ENCODE results near the gene STK10. TPM values are rescaled to one million over a fixed set of nuclear protein-coding genes. Genes with fewer than 3 reads are reported as not detected.

Gene STK10
- 16.7 TPM for polyA plus RNA-seq (2012; ENCODE audit: insufficient read depth, insufficient read length, low read depth)

DNA sequence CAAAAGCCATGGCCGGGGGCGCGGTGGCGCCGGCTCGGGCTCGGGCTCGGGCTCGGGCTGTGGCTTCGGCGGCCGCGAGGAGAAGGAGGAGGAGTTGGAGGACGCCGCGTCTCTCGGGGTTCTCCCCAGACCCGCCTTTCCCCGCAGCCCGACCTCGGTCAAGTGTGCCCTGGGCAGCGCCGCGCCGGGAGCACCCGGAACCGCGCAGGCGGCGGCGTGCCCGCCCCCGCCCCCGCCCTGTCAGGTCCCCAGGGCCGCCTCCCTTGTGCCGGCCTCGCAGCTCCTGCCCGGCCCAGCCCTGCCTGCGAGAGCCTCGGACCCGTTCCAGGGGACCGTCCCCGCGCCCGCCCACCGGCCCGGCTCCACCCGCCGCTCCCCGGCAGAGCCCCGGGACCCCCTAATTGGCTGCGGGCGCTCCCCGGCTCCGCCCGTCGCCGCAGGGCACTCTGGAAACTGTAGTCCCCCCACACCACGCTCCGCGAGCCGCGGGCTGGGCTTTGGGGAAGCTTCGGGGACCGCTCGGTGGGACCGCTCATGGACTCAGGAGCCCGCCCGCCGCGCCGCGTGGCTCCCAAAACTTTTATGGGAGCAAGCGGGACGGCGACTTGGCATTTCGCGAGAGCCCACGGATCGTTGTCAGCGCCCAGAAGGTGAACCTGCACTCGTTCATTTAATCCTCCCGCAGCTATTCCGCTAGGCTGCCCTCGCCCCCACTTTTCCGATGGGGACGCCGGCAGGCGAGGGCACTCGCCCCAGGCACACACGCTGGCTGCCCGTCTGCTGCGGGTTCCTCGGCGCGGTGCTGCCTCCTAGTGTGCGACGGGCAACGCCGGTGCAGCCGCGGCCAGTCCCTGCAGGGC is at the start of gene STK10:
TSS of gene STK10 (minus strand) at position 192 of the 860 bp plus-strand sequence. CDS start at position 10, 182 bp downstream.
- DNase-seq, result peak; percentile 95
- Histone ChIP-seq H3K27me3 (no peaks in the 10 kb centered on the region), H3K9me3 (no peaks in the 10 kb centered on the region), H3K36me3 (no peaks in the 10 kb centered on the region), H3K4me1 (no peaks in the 10 kb centered on the region), H3K4me3 (ENCODE audit: low read depth, low read length) (peak within 1 kb of the TSS; percentile 90)
- TF ChIP-seq, protein P1, sequence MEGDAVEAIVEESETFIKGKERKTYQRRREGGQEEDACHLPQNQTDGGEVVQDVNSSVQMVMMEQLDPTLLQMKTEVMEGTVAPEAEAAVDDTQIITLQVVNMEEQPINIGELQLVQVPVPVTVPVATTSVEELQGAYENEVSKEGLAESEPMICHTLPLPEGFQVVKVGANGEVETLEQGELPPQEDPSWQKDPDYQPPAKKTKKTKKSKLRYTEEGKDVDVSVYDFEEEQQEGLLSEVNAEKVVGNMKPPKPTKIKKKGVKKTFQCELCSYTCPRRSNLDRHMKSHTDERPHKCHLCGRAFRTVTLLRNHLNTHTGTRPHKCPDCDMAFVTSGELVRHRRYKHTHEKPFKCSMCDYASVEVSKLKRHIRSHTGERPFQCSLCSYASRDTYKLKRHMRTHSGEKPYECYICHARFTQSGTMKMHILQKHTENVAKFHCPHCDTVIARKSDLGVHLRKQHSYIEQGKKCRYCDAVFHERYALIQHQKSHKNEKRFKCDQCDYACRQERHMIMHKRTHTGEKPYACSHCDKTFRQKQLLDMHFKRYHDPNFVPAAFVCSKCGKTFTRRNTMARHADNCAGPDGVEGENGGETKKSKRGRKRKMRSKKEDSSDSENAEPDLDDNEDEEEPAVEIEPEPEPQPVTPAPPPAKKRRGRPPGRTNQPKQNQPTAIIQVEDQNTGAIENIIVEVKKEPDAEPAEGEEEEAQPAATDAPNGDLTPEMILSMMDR (IDR thresholded peaks at IDR 0.05; ENCODE audit: low read depth, low read length), result peak; percentile 84

DNA sequence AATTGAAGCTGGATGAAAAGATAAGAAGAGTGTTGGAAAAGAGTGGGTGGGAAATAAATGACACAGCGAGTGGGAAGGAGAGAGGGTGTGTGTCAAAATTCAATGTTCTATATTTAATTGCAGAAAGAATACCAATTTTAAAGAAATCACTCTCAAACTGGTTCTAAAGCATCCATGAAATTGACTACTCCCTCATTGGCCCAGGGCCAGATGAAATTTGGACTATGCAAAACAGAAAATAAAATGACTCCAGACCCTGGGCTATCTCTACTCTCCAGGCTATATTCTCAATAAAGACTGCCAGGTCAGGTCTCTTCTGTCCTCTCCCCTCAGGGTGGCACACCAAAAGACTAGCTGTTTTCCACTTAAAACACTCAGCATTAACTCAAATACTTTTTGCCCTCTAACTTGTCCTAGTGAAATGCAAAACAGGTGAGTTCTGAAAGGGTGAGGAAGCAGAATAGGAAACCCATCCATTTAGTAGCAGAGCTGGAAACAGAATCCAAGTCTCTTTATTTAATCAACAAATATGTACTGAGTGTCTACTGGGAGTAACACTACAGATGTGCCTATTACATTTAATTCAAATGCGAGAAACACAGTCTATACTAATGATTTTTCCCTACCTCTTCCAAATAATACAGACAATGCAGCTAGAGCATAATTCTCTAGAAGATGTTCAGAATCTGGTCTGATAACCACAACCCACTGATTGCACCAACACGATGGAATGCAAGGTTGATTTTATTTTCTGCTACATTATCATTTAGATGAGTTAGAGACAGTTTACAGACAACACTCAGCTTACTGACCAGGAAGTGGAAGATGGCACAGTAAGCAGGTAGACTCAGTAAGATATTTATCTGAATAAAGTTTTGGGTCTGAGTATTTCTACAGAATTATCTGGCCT is 48.1 kb upstream of the STK10 start:
- no peaks in the 10 kb centered on the region for H3K27me3 ChIP-seq
- DNase-seq, result no peak
- TF ChIP-seq, protein P1 (IDR thresholded peaks at IDR 0.05; ENCODE audit: low read depth, low read length), result no peak
- no peaks in the 10 kb centered on the region for H3K9me3 ChIP-seq
- no peak overlapping the region for H3K4me3 ChIP-seq (ENCODE audit: low read depth, low read length)
- peaks cover 9% of the 10 kb centered on the region for H3K36me3 ChIP-seq
- peaks cover 4% of the 10 kb centered on the region; the same call in 1 of the 2 replicates for H3K4me1 ChIP-seq

DNA sequence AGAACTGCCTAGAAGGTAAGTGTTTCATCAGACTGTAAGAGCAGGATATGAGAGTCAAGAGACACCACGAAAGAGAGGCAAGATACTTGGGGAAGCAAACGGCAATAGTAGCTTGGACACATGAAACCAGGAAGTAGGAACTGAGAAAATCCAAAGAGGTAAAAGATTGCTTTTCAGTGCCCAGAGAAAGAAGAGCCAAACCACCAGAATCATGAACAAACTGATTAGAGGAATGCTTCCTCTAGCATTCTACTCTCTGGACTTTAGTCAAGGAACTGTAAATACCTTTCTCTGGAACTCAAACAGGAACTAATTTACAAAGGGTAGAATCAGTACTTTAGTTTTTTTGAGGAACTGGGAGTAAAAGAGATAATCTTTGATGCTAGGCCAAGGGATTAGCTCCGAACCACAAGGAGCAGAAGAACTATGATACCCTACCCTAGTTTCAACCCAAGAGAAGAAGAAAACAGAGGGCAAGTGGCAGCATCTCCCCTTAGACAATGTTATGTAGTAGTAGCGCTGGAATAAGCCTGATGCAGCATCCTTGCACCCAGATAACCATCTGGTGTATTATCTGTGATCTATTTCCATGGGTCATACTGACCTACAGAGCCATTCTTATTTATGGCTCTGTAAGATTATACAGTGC is 47.2 kb upstream of the STK10 start:
- no peak overlapping the region for H3K4me3 ChIP-seq (ENCODE audit: low read depth, low read length)
- no peak for DNase-seq
- H3K27me3 ChIP-seq, result no peaks in the 10 kb centered on the region
- H3K36me3 ChIP-seq, result peaks cover 9% of the 10 kb centered on the region
- TF ChIP-seq, protein P1 (IDR thresholded peaks at IDR 0.05; ENCODE audit: low read depth, low read length), result no peak
- no peaks in the 10 kb centered on the region for H3K9me3 ChIP-seq
- H3K4me1 ChIP-seq, result peaks cover 4% of the 10 kb centered on the region; the same call in 1 of the 2 replicates

DNA sequence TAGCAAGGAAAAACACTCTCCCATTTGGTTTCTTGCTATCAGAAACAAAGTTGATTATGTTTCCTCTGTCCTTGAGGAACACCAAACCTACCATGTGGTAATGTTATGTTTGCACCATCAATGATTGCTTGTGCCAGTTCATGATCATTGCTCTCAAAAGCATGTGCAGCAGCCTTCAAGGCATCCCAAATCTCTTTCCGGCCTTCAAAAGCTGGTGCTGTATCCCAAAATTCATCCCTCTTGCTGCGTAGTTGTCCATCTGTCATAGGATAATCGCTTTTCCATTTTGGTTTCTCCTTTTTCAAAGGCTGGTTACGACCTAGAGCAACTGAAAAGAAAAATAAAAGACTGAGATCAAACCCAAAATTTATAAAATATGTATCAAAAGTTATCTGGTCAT is 46.0 kb upstream of the STK10 start:
- no peaks in the 10 kb centered on the region for H3K27me3 ChIP-seq
- peaks cover 4% of the 10 kb centered on the region; the same call in 1 of the 2 replicates for H3K4me1 ChIP-seq
- DNase-seq, result no peak
- peaks cover 9% of the 10 kb centered on the region for H3K36me3 ChIP-seq
- H3K4me3 ChIP-seq (ENCODE audit: low read depth, low read length), result no peak overlapping the region
- TF ChIP-seq, protein P1 (IDR thresholded peaks at IDR 0.05; ENCODE audit: low read depth, low read length), result no peak
- no peaks in the 10 kb centered on the region for H3K9me3 ChIP-seq

DNA sequence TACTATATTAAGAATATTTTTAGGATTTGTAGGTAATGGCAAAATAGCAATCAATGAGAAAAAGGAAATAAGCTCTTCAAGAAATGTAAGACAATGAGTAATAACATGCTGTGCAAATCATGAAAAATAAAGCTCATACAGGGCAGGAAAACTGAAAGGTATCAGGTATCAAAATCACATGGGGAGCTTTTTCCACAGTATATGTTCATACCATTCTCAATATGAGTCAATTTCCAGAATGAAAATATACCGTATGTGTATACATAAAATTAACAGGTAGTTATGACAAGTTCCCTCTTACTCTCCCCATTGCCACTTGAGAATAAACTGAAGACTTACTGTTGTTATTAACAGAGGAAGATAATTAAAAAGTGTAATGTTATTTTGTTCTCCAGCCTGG is 41.9 kb upstream of the STK10 start:
- Histone ChIP-seq H3K36me3 (peaks cover 9% of the 10 kb centered on the region), H3K4me3 (ENCODE audit: low read depth, low read length) (no peak overlapping the region), H3K9me3 (no peaks in the 10 kb centered on the region), H3K4me1 (no peaks in the 10 kb centered on the region), H3K27me3 (no peaks in the 10 kb centered on the region)
- no peak for DNase-seq
- TF ChIP-seq, protein P1 (IDR thresholded peaks at IDR 0.05; ENCODE audit: low read depth, low read length), result no peak
